H1 (cell line): Measurements from ENCODE around the gene MUC5B. TPM values are rescaled to one million over a fixed set of nuclear protein-coding genes. Genes with fewer than 3 reads are reported as not detected.

ENCODE experiments used
- CTCF ChIA-PET: fragments of 300-600 bp; sonication (Branson Sonifier 250); formaldehyde crosslinking; loops from one replicate; lab custom pipeline; 2021; ENCODE audit not compliant: partially characterized antibody; lab: Charles Lee
- POLR2A ChIA-PET: fragments of 300-600 bp; sonication (Branson Sonifier 250); formaldehyde crosslinking; loops from one replicate; lab custom pipeline; 2021; ENCODE audit warnings: inconsistent platforms; ENCODE audit not compliant: partially characterized antibody; lab: Charles Lee
- DNase-seq, 2 experiments: peaks; one replicate each; pipeline versions ENCODE4 v3.0.0 to v3.0.0-alpha.2; 2010 to 2022; ENCODE audit warnings: low spot score in 2 of 2, low read depth in 1 of 2, mixed read lengths in 1 of 2
- FAIRE-seq: peaks from 2 replicates; lab custom pipeline; 2011; peaks lifted over from hg19 to GRCh38; lab: Jason Lieb, UNC
- H2AFZ ChIP-seq: 2 replicates; pipeline ENCODE4 v1.8.1; 2012; ENCODE audit warnings: low read length, inconsistent platforms
- H2AK5ac ChIP-seq: 2 replicates; pipeline ENCODE4 v1.6.1; 2013; ENCODE audit warnings: low read depth, low read length
- H2BK120ac ChIP-seq: replicated peaks from 2 replicates; pipeline ENCODE3; 2013; ENCODE audit warnings: low read depth, low read length, inconsistent platforms
- H2BK12ac ChIP-seq: 2 replicates; pipeline ENCODE4 v1.6.1; 2013; ENCODE audit warnings: low read depth, low read length
- H2BK15ac ChIP-seq: 2 replicates; pipeline ENCODE4 v1.6.1; 2013; ENCODE audit warnings: low read length
- H2BK20ac ChIP-seq: 2 replicates; pipeline ENCODE4 v1.6.1; 2013; ENCODE audit warnings: low read length
- H2BK5ac ChIP-seq: 2 replicates; pipeline ENCODE4 v1.6.1; 2013; ENCODE audit warnings: low read depth, low read length
- H3K14ac ChIP-seq: 2 replicates; pipeline ENCODE4 v1.6.1; 2013; ENCODE audit warnings: inconsistent platforms; ENCODE audit not compliant: insufficient read length
- H3K18ac ChIP-seq: 2 replicates; pipeline ENCODE4 v1.6.1; 2013; ENCODE audit warnings: low read length; ENCODE audit errors: extremely low read depth
- H3K23ac ChIP-seq: 2 replicates; pipeline ENCODE4 v1.6.1; 2013; ENCODE audit warnings: inconsistent platforms; ENCODE audit not compliant: insufficient read length
- H3K23me2 ChIP-seq: 2 replicates; pipeline ENCODE4 v1.6.1; 2013; ENCODE audit warnings: low read depth, low read length
- H3K27ac ChIP-seq: 2 replicates; pipeline ENCODE4 v1.6.1; 2011; ENCODE audit warnings: low read depth, low read length, inconsistent platforms
- H3K27me3 ChIP-seq, 4 experiments: replicated peaks in 1 of 4; 1 replicate in 1 of 4; 2 replicates in 3 of 4; pipeline versions ENCODE4 v1.6.1 to v1.8.1; 2011 to 2013; ENCODE audit warnings: low read length in 3 of 4, mild to moderate bottlenecking in 3 of 4, inconsistent platforms in 2 of 4, mixed read lengths in 2 of 4, moderate library complexity in 1 of 4; ENCODE audit not compliant: control insufficient read depth in 3 of 4, insufficient read depth in 3 of 4; ENCODE audit errors: extremely low read depth in 1 of 4
- H3K36me3 ChIP-seq, 4 experiments: 2 replicates each; pipeline versions ENCODE4 v1.6.1 to v1.8.1; 2011 to 2013; ENCODE audit warnings: mild to moderate bottlenecking in 4 of 4, low read length in 3 of 4, moderate library complexity in 2 of 4, control low read depth in 1 of 4, inconsistent platforms in 1 of 4; ENCODE audit not compliant: insufficient read depth in 4 of 4, control insufficient read depth in 2 of 4
- H3K4ac ChIP-seq: replicated peaks from 2 replicates; pipeline ENCODE3; 2013; ENCODE audit warnings: low read length, low read depth, mixed read lengths, inconsistent platforms; ENCODE audit not compliant: insufficient read length
- H3K4me1 ChIP-seq, 4 experiments: replicated peaks in 1 of 4; 1 replicate in 1 of 4; 2 replicates in 3 of 4; pipeline versions ENCODE4 v1.6.1 to v1.8.1; 2011 to 2013; ENCODE audit warnings: low read length in 3 of 4, inconsistent platforms in 2 of 4, mixed read lengths in 1 of 4; ENCODE audit not compliant: insufficient read depth in 4 of 4, control insufficient read depth in 3 of 4
- H3K4me2 ChIP-seq, 2 experiments: 2 replicates each; pipeline versions ENCODE4 v1.6.1 to v1.8.1; 2011 to 2013; ENCODE audit warnings: low read depth in 2 of 2, low read length in 2 of 2, control low read depth in 1 of 2, inconsistent platforms in 1 of 2, mild to moderate bottlenecking in 1 of 2; ENCODE audit not compliant: insufficient read depth in 1 of 2
- H3K4me3 ChIP-seq, 4 experiments: fragments of 200-600, 300-600 bp in 1 of 4; sonication (generic), shearing (Covaris generic), sonication (Bioruptor Twin) in 1 of 4; 2 replicates each; pipeline versions ENCODE4 v1.5.1 to v1.8.1; 2011 to 2016; ENCODE audit warnings: low read length in 4 of 4, low read depth in 3 of 4, control low read depth in 2 of 4, inconsistent platforms in 2 of 4, mild to moderate bottlenecking in 2 of 4, mixed read lengths in 1 of 4, moderate library complexity in 1 of 4; ENCODE audit not compliant: insufficient read depth in 2 of 4; ENCODE audit errors: extremely low read depth in 1 of 4
- H3K56ac ChIP-seq: replicated peaks from 2 replicates; pipeline ENCODE3; 2013; ENCODE audit warnings: low read depth, mild to moderate bottlenecking, mixed read lengths, low read length, inconsistent platforms; ENCODE audit not compliant: insufficient read length
- H3K79me1 ChIP-seq: 2 replicates; pipeline ENCODE4 v1.6.1; 2013; ENCODE audit warnings: low read depth, low read length, control low read depth
- H3K79me2 ChIP-seq, 2 experiments: 2 replicates each; pipeline versions ENCODE4 v1.6.1 to v1.8.1; 2012 to 2013; ENCODE audit warnings: low read length in 2 of 2, mild to moderate bottlenecking in 2 of 2, inconsistent platforms in 1 of 2; ENCODE audit not compliant: insufficient read depth in 2 of 2, control insufficient read depth in 1 of 2
- H3K9ac ChIP-seq, 4 experiments: replicated peaks in 1 of 4; 1 replicate in 1 of 4; 2 replicates in 3 of 4; pipeline versions ENCODE4 v1.6.1 to v1.8.1; 2011 to 2013; ENCODE audit warnings: low read depth in 3 of 4, low read length in 3 of 4, control low read depth in 2 of 4, mild to moderate bottlenecking in 2 of 4, moderate library complexity in 2 of 4, inconsistent platforms in 1 of 4; ENCODE audit errors: extremely low read depth in 1 of 4
- H3K9me3 ChIP-seq, 2 experiments: 2 replicates each; pipeline versions ENCODE4 v1.6.1 to v1.8.1; 2012 to 2013; ENCODE audit warnings: mild to moderate bottlenecking in 2 of 2, moderate library complexity in 2 of 2, control low read depth in 1 of 2, inconsistent platforms in 1 of 2, low read depth in 1 of 2, low read length in 1 of 2, mixed read lengths in 1 of 2; ENCODE audit not compliant: insufficient read depth in 2 of 2
- H4K20me1 ChIP-seq, 2 experiments: replicated peaks in 1 of 2; 2 replicates each; pipeline versions ENCODE3 to v1.8.1; 2011 to 2013; ENCODE audit warnings: inconsistent platforms in 2 of 2, low read length in 2 of 2, mild to moderate bottlenecking in 1 of 2; ENCODE audit not compliant: insufficient read depth in 2 of 2, control insufficient read depth in 1 of 2
- H4K5ac ChIP-seq: 2 replicates; pipeline ENCODE4 v1.6.1; 2013; ENCODE audit warnings: low read length, low read depth, mixed read lengths, inconsistent platforms; ENCODE audit not compliant: insufficient read length
- H4K8ac ChIP-seq: 2 replicates; pipeline ENCODE4 v1.8.0; 2013; ENCODE audit warnings: mild to moderate bottlenecking, moderate library complexity, low read length, inconsistent platforms; ENCODE audit not compliant: insufficient read depth; ENCODE audit errors: extremely low read depth
- H4K91ac ChIP-seq: replicated peaks from 2 replicates; pipeline ENCODE3; 2013; ENCODE audit warnings: low read length, mixed read lengths, inconsistent platforms; ENCODE audit not compliant: insufficient read length
- SP4 ChIP-seq: IDR thresholded peaks from 2 replicates; pipeline ENCODE4 v1.6.1; 2012; ENCODE audit warnings: low read length, inconsistent platforms
- WGBS, 2 experiments: shearing (Covaris generic) in 1 of 2; methylation state at CpG; one replicate each; pipeline versions ENCODE4 v1.1.6 to v1.1.7; 2013 to 2015; ENCODE audit warnings: low lambda C conversion rate in 2 of 2, mixed read lengths in 2 of 2, inconsistent platforms in 1 of 2, low coverage in 1 of 2, missing lambda C conversion rate in 1 of 2; ENCODE audit not compliant: insufficient replicate concordance in 2 of 2, insufficient coverage in 1 of 2, insufficient read length in 1 of 2; ENCODE audit errors: extremely low coverage in 1 of 2, missing lambda C conversion rate in 1 of 2; 5-methylcytosine and 5-hydroxymethylcytosine counted together
- polyA plus RNA-seq, 7 experiments: library from polyadenylated mRNA; depleted of rRNA in 3 of 7; stranded (reverse) in 5 of 7; unstranded in 2 of 7; fragments of >200 nt in 5 of 7; fragments of 200-250 nt in 2 of 7; gene quantifications; 1 replicate in 5 of 7; 2 replicates in 1 of 7; 4 replicates in 1 of 7; pipeline versions ENCODE4 v1.2.1 to v1.2.3, GENCODE V29; 2011 to 2013; ENCODE audit warnings: missing spikeins in 2 of 7, mixed read lengths in 2 of 7
- total RNA-seq: library from RNA; stranded (reverse); fragmentation: NEBNext Ultra II Directional; extraction: Animal tissue kit (Norgen Biotek cat#: 25700); gene quantifications from 2 replicates; pipeline ENCODE4 v1.2.1, GENCODE V29; 2021

The MUC5B gene
- total and polyA plus RNA-seq, 2 of the 8 experiments (the other 6 are each of a cell fraction or from before 2014, with no cell fraction given): 0.02 to 0.03 TPM

- Histone ChIP-seq H4K91ac (no peak overlapping the region), H4K20me1 (peaks cover 0 to 1% of the 10 kb centered on the region in 2 experiments), H2BK15ac (no peak overlapping the region), H3K4me1 (peaks cover 0 to 12% (median 5%) of the 10 kb centered on the region in 4 experiments; a peak in 6 of 7 replicates), H3K4ac (no peak overlapping the region), H3K56ac (no peak overlapping the region), H2BK20ac (no peak overlapping the region), H3K79me2 (no peaks in the 10 kb centered on the region), H2AK5ac (no peak overlapping the region), H3K79me1 (no peaks in the 10 kb centered on the region), H3K4me3 (no peak overlapping the region), H3K23ac (no peak overlapping the region), H4K8ac (no peak overlapping the region), H3K23me2 (no peaks in the 10 kb centered on the region), H3K27me3 (no peaks in the 10 kb centered on the region), H2BK12ac (no peak overlapping the region), H3K36me3 (no peaks in the 10 kb centered on the region), H2AFZ (no peak overlapping the region), H2BK5ac (no peak overlapping the region), H3K27ac (no peak overlapping the region), H3K14ac (no peak overlapping the region), H3K4me2 (no peak overlapping the region), H3K9me3 (no peaks in the 10 kb centered on the region; a peak in 1 of 4 replicates), H2BK120ac (no peak overlapping the region), H4K5ac (no peak overlapping the region), H3K18ac (no peak overlapping the region), H3K9ac (no peak overlapping the region)
- FAIRE-seq: no peak
- ChIA-PET CTCF (interaction anchor here (1.4 kb wide), 1 partner anchor 115 kb away, joined by 3 read pairs; no protein-coding TSS in a partner anchor), POLR2A (no interaction called here)
- WGBS, 2 experiments: 73% methylated on average over 14 of the region's 18 CpGs; no CpG with 5 or more reads in 1 of the 2 experiments
- peak in 1 of 2 experiments; percentile 42 for DNase-seq
- TF ChIP-seq SP4: no peak
- TF ChIP-seq, all 59 proteins: peak for 0
Observed at GRCh38 chr11:1228921-1229451, 6.1 kb downstream of the MUC5B start.
